HL-60 (cell line): ENCODE results near the gene UVSSA.
A peak's percentile ranks its signal among the peaks of the same experiment; 100 is the strongest.

Experiments used
- DNase-seq, 2 experiments: peaks; one replicate each; pipeline ENCODE4 v3.0.0-alpha.2; 2010 to 2020; ENCODE audit warnings: low read depth in 1 of 2, low spot score in 1 of 2
- H3K27ac ChIP-seq: fragments of 250-450 bp; sonication (Bioruptor Pico); replicated peaks from 2 replicates; pipeline ENCODE4 v1.5.1; 2020; ENCODE audit warnings: mild to moderate bottlenecking, moderate library complexity
- H3K27me3 ChIP-seq: fragments of 250-450 bp; sonication (Bioruptor Pico); 2 replicates; pipeline ENCODE4 v1.5.1; 2021; ENCODE audit warnings: mild to moderate bottlenecking, moderate library complexity; ENCODE audit not compliant: insufficient read depth, poor library complexity, severe bottlenecking
- H3K4me3 ChIP-seq: replicated peaks from 2 replicates; pipeline ENCODE4 v1.5.1; 2011; ENCODE audit warnings: mild to moderate bottlenecking, control low read depth, low read length; ENCODE audit not compliant: insufficient read depth
- GABPA ChIP-seq: IDR thresholded peaks from 2 replicates; pipeline ENCODE4 v1.6.1; 2012; ENCODE audit warnings: low read depth
- POLR2AphosphoS5 ChIP-seq: IDR thresholded peaks from 2 replicates; pipeline ENCODE4 v1.6.1; 2012; ENCODE audit warnings: low read depth
- REST ChIP-seq: IDR thresholded peaks from 2 replicates; pipeline ENCODE4 v1.6.1; 2012; ENCODE audit warnings: low read depth; ENCODE audit not compliant: insufficient replicate concordance
- SPI1 ChIP-seq: IDR thresholded peaks from 2 replicates; pipeline ENCODE4 v1.6.1; 2012; ENCODE audit warnings: low read depth, mild to moderate bottlenecking, borderline replicate concordance
- long read RNA-seq: library from polyadenylated mRNA; unstranded; transcript quantifications from one replicate; pipeline ENCODE4 v2.0.0, GENCODE V29; 2020
- TF ChIP-seq, protein P1 (sequence below): IDR thresholded peaks from one replicate; pipeline ENCODE4 v1.5.1; 2011; ENCODE audit warnings: low read length, control low read depth, inconsistent platforms; ENCODE audit not compliant: insufficient read depth

Gene UVSSA, protein sequence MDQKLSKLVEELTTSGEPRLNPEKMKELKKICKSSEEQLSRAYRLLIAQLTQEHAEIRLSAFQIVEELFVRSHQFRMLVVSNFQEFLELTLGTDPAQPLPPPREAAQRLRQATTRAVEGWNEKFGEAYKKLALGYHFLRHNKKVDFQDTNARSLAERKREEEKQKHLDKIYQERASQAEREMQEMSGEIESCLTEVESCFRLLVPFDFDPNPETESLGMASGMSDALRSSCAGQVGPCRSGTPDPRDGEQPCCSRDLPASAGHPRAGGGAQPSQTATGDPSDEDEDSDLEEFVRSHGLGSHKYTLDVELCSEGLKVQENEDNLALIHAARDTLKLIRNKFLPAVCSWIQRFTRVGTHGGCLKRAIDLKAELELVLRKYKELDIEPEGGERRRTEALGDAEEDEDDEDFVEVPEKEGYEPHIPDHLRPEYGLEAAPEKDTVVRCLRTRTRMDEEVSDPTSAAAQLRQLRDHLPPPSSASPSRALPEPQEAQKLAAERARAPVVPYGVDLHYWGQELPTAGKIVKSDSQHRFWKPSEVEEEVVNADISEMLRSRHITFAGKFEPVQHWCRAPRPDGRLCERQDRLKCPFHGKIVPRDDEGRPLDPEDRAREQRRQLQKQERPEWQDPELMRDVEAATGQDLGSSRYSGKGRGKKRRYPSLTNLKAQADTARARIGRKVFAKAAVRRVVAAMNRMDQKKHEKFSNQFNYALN
- long read RNA-seq, full-length matches to known transcripts, result 7 of 23 reads
- long read RNA-seq, partial matches to known transcripts, result 4 of 23 reads
- long read RNA-seq, other reads (novel, unspliced or antisense), result 12 of 23 reads

- DNase-seq, result peak; percentile 99 to 100
- H3K27me3 ChIP-seq, result no peaks in the 10 kb centered on the region
- peak within 1 kb of the TSS; percentile 74 for H3K4me3 ChIP-seq
- TF ChIP-seq GABPA (peak; percentile 63), SPI1 (no peak), POLR2AphosphoS5 (peak; percentile 58)
- H3K27ac ChIP-seq, result peak within 1 kb of the TSS; percentile 87
Measured at GRCh38 chr4:1346781-1347409, at the start of gene UVSSA. UVSSA (plus strand) TSS chr4:1347208; CDS start chr4:1348092, 884 bp downstream.

DNA sequence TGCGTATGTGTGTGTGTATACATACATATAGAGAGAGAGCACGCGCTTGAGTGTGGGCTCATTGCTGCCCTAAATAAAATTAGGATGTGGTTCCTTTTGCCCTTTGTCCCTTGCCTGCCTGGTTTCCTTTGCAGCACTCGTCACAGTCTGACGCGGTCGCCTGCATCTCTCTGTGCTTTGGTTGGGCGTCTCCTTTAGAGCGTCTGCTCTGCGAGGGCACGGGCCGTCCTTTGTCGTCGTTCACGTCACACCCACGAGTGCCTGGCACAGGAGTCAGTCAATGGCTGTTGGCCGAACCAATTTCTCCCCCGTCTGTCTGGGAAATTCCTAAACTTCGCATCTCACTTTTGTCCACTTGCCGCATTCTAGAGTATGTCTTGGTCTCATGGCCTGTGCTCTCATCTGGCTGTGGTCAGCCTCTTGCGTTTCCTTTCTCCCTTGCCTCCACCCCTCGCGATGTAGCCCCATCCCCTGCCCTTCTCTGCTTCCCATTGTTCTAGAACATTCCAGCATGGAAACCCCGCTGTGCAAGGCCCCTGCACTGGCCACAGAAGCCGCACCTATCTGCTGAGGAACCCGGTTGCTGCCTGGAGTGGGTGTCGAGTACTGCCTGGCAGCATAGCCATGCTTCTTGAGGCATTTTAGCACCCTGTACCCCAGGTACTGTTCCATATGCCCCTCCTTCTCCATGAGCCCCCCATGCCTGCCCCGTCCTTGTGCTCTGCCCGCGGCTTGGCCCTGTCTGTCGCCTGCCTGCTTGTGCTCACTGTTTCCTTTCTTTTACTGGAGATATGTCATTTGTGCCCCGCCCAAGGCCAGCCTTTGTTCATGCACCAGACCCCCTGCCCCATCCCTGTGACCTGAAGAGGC, 49.3 kb upstream of the UVSSA start:
- Histone ChIP-seq H3K27me3 (no peaks in the 10 kb centered on the region), H3K27ac (peak overlapping the region; percentile 44), H3K4me3 (no peak overlapping the region)
- TF ChIP-seq, protein P1, sequence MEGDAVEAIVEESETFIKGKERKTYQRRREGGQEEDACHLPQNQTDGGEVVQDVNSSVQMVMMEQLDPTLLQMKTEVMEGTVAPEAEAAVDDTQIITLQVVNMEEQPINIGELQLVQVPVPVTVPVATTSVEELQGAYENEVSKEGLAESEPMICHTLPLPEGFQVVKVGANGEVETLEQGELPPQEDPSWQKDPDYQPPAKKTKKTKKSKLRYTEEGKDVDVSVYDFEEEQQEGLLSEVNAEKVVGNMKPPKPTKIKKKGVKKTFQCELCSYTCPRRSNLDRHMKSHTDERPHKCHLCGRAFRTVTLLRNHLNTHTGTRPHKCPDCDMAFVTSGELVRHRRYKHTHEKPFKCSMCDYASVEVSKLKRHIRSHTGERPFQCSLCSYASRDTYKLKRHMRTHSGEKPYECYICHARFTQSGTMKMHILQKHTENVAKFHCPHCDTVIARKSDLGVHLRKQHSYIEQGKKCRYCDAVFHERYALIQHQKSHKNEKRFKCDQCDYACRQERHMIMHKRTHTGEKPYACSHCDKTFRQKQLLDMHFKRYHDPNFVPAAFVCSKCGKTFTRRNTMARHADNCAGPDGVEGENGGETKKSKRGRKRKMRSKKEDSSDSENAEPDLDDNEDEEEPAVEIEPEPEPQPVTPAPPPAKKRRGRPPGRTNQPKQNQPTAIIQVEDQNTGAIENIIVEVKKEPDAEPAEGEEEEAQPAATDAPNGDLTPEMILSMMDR, result no peak
- TF ChIP-seq GABPA (no peak), REST (no peak), POLR2AphosphoS5 (no peak)
- no peak for DNase-seq

- Histone ChIP-seq H3K4me3 (no peak overlapping the region), H3K27me3 (no peaks in the 10 kb centered on the region), H3K27ac (peak overlapping the region; percentile 76)
- DNase-seq, result no peak
- TF ChIP-seq GABPA, result no peak
- TF ChIP-seq REST, result no peak
- TF ChIP-seq, protein P1, result no peak
- TF ChIP-seq POLR2AphosphoS5, result no peak
- TF ChIP-seq SPI1, result no peak
Measured at GRCh38 chr4:1298461-1298860, 48.5 kb upstream of the UVSSA start.
